Neural cell (in vitro differentiated cells): ENCODE results near the gene TOGARAM1.

Experiments used
- EP300 ChIP-seq: fragments of 450-650 bp; conservative IDR thresholded peaks from 2 replicates; pipeline ENCODE4 v1.6.1; 2014; ENCODE audit warnings: antibody characterized with exemption, mild to moderate bottlenecking, moderate library complexity; ENCODE audit not compliant: poor library complexity, severe bottlenecking
- EZH2 ChIP-seq: fragments of 200-600, 300-800 bp; shearing (Covaris generic), sonication (generic); IDR thresholded peaks from 2 replicates; pipeline ENCODE4 v1.6.1; 2014; ENCODE audit warnings: antibody characterized with exemption, low read length, borderline replicate concordance, mild to moderate bottlenecking; ENCODE audit not compliant: insufficient read depth, poor library complexity, severe bottlenecking
- POLR2AphosphoS5 ChIP-seq: IDR thresholded peaks from 2 replicates; pipeline ENCODE4 v1.6.1; 2012
- RAD21 ChIP-seq: fragments of 450-650 bp; conservative IDR thresholded peaks from 2 replicates; pipeline ENCODE4 v1.6.1; 2014; ENCODE audit warnings: antibody characterized with exemption, mild to moderate bottlenecking, moderate library complexity
- REST ChIP-seq: IDR thresholded peaks from 2 replicates; pipeline ENCODE4 v1.6.1; 2012; ENCODE audit warnings: borderline replicate concordance
- SMC3 ChIP-seq: fragments of 450-650 bp; conservative IDR thresholded peaks from 2 replicates; pipeline ENCODE4 v1.6.1; 2014; ENCODE audit warnings: antibody characterized with exemption, mild to moderate bottlenecking, moderate library complexity; ENCODE audit not compliant: poor library complexity
- TAF1 ChIP-seq: IDR thresholded peaks from 2 replicates; pipeline ENCODE4 v1.6.1; 2012; ENCODE audit warnings: low read depth
- TF ChIP-seq, protein P1 (sequence below): fragments of 450-650 bp; IDR thresholded peaks from 2 replicates; pipeline ENCODE4 v1.5.1; 2014; ENCODE audit warnings: antibody characterized with exemption, mild to moderate bottlenecking, moderate library complexity; ENCODE audit not compliant: poor library complexity, severe bottlenecking

DNA sequence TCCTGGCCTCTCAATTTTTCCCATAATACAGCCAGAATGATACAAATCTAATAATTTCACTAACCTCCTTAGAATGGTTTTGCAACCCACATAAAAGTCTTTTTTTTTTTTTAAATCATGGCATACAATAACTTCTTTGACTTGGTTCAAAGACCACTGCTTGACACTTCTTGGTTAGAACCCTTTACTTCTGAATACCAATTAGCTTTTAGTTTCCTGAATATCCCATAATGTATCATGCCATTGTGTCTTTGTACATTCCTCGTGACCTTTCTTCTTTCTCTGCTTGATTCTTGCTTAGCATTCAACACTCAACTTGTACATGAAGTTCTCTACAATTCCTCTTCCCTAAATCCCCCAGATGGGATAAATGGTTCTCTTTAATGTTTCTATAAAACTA lies 19.6 kb upstream of the TOGARAM1 start:
- TF ChIP-seq POLR2AphosphoS5 (no peak), REST (no peak), EZH2 (no peak), EP300 (no peak), RAD21 (no peak), SMC3 (no peak), TAF1 (no peak)
- TF ChIP-seq, protein P1, sequence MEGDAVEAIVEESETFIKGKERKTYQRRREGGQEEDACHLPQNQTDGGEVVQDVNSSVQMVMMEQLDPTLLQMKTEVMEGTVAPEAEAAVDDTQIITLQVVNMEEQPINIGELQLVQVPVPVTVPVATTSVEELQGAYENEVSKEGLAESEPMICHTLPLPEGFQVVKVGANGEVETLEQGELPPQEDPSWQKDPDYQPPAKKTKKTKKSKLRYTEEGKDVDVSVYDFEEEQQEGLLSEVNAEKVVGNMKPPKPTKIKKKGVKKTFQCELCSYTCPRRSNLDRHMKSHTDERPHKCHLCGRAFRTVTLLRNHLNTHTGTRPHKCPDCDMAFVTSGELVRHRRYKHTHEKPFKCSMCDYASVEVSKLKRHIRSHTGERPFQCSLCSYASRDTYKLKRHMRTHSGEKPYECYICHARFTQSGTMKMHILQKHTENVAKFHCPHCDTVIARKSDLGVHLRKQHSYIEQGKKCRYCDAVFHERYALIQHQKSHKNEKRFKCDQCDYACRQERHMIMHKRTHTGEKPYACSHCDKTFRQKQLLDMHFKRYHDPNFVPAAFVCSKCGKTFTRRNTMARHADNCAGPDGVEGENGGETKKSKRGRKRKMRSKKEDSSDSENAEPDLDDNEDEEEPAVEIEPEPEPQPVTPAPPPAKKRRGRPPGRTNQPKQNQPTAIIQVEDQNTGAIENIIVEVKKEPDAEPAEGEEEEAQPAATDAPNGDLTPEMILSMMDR: no peak
